Kidney (tissue), 14 donors: Measurements from ENCODE around the gene FGF12. TPM values are rescaled to one million over a fixed set of nuclear protein-coding genes. Genes with fewer than 3 reads are reported as not detected.

ENCODE experiments used
- DNase-seq, 5 donors: peaks; one replicate each; pipeline ENCODE4 v3.0.0-alpha.2; 2013 to 2020
- FAIRE-seq: peaks from 2 replicates; lab custom pipeline; 2012; peaks lifted over from hg19 to GRCh38; lab: Jason Lieb, UNC
- H3K27ac ChIP-seq, 2 donors: one replicate each; pipeline ENCODE4 v1.7.0; 2013; ENCODE audit warnings: low read depth in 2 of 2, low read length in 2 of 2, inconsistent platforms in 1 of 2
- H3K27me3 ChIP-seq: one replicate; pipeline ENCODE4 v1.7.1; 2013; ENCODE audit warnings: low read length, inconsistent platforms; ENCODE audit not compliant: control insufficient read depth, insufficient read depth
- H3K36me3 ChIP-seq, 3 donors: one replicate each; pipeline versions ENCODE4 v1.7.0 to v1.7.1; 2013; ENCODE audit warnings: low read length in 3 of 3, control low read depth in 1 of 3, inconsistent platforms in 1 of 3; ENCODE audit not compliant: insufficient read depth in 3 of 3, control insufficient read depth in 2 of 3
- H3K4me1 ChIP-seq, 3 donors: one replicate each; pipeline versions ENCODE4 v1.7.0 to v1.7.1; 2013; ENCODE audit warnings: low read length in 3 of 3, inconsistent platforms in 1 of 3, low read depth in 1 of 3; ENCODE audit not compliant: control insufficient read depth in 2 of 3, insufficient read depth in 2 of 3
- H3K4me3 ChIP-seq, 3 donors: one replicate each; pipeline versions ENCODE4 v1.7.0 to v1.8.1; 2013; ENCODE audit warnings: low read length in 3 of 3, control low read depth in 1 of 3, inconsistent platforms in 1 of 3
- H3K9ac ChIP-seq, 3 donors: one replicate each; pipeline versions ENCODE4 v1.7.0 to v1.7.1; 2013; ENCODE audit warnings: low read length in 3 of 3, control low read depth in 1 of 3, inconsistent platforms in 1 of 3
- H3K9me3 ChIP-seq, 3 donors: one replicate each; pipeline versions ENCODE4 v1.7.0 to v1.7.1; 2013; ENCODE audit warnings: low read length in 3 of 3, control low read depth in 1 of 3, inconsistent platforms in 1 of 3; ENCODE audit not compliant: control insufficient read depth in 2 of 3, insufficient read depth in 1 of 3
- intact Hi-C: fragments of 100-400 bp; cut with DNase I; formaldehyde crosslinking; loops from one replicate; pipeline ENCODE4 v1.11.1; 2022
- polyA plus RNA-seq: library from polyadenylated mRNA; stranded (reverse); fragments of 350-450 nt; fragmentation: Illumina TruSeq; extraction: RNeasy Lipid Tissue Mini Kit (QIAGEN cat#74804); gene quantifications from one replicate; pipeline ENCODE4 v1.2.3, GENCODE V29; 2014; ENCODE audit warnings: low read depth, low replicate concordance; ENCODE audit not compliant: insufficient read depth
- total RNA-seq: library from RNA; stranded (reverse); fragmentation: NEBNext Ultra II Directional; extraction: Animal tissue kit (Norgen Biotek cat#: 25700); gene quantifications from one replicate; pipeline ENCODE4 v1.2.1, GENCODE V29; 2021
- TF ChIP-seq, protein P1 (sequence below): IDR thresholded peaks from 3 replicates; pipeline ENCODE4 v1.5.1; 2012; ENCODE audit warnings: mild to moderate bottlenecking, moderate library complexity, borderline replicate concordance; ENCODE audit not compliant: insufficient read depth; ENCODE audit errors: extremely low read depth
- donor health status: control.
- donor health status: control.
- donor health status: control.
- donor health status: control.
- donor health status: control.
- donor health status: DM: yes; HTN: yes; CAD: no.
- donor health status: Normal renal cell carcinoma (clear cell type).

The FGF12 gene
- total and polyA plus RNA-seq, 2 donors from 2014 or later: 1.8 to 3.7 TPM

GRCh38 chr3:192177383-192177782 is 550.0 kb downstream of the FGF12 start:
- intact Hi-C loops: no loop called here
- Histone ChIP-seq H3K27ac (no peak overlapping the region), H3K9ac (no peak overlapping the region), H3K27me3 (no peaks in the 10 kb centered on the region), H3K9me3 (no peaks in the 10 kb centered on the region), H3K4me1 (no peaks in the 10 kb centered on the region), H3K4me3 (no peak overlapping the region), H3K36me3 (no peaks in the 10 kb centered on the region)
- FAIRE-seq: no peak
- DNase-seq: no peak
- TF ChIP-seq, protein P1, sequence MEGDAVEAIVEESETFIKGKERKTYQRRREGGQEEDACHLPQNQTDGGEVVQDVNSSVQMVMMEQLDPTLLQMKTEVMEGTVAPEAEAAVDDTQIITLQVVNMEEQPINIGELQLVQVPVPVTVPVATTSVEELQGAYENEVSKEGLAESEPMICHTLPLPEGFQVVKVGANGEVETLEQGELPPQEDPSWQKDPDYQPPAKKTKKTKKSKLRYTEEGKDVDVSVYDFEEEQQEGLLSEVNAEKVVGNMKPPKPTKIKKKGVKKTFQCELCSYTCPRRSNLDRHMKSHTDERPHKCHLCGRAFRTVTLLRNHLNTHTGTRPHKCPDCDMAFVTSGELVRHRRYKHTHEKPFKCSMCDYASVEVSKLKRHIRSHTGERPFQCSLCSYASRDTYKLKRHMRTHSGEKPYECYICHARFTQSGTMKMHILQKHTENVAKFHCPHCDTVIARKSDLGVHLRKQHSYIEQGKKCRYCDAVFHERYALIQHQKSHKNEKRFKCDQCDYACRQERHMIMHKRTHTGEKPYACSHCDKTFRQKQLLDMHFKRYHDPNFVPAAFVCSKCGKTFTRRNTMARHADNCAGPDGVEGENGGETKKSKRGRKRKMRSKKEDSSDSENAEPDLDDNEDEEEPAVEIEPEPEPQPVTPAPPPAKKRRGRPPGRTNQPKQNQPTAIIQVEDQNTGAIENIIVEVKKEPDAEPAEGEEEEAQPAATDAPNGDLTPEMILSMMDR: no peak

DNA sequence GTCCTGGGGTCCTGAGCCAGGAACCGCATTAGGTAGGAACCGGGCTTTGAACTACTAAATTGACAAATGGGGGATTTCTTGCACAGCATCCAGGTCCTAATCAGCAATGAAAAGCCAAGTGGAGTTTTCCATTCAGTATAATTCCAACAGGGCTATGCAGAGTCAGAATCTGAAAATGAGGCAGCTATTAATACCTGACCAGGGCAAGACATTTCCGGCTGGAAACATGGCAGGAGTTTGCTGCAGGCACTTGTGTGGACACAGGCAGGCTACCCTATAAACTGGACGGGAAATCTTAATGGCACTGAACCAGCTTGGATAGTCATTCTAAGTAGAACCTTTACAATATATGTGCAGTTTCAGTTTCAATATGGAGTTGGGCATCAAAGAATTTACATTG is 553.1 kb downstream of the FGF12 start:
- H3K4me3 ChIP-seq: no peak overlapping the region
- no peaks in the 10 kb centered on the region for H3K36me3 ChIP-seq
- FAIRE-seq (no peak), DNase-seq (no peak)
- no peaks in the 10 kb centered on the region for H3K4me1 ChIP-seq
- intact Hi-C loops: no loop called here
- no peaks in the 10 kb centered on the region for H3K9me3 ChIP-seq
- H3K27ac ChIP-seq: no peak overlapping the region
- TF ChIP-seq, protein P1: no peak
- H3K9ac ChIP-seq: no peak overlapping the region
- no peaks in the 10 kb centered on the region for H3K27me3 ChIP-seq

DNA sequence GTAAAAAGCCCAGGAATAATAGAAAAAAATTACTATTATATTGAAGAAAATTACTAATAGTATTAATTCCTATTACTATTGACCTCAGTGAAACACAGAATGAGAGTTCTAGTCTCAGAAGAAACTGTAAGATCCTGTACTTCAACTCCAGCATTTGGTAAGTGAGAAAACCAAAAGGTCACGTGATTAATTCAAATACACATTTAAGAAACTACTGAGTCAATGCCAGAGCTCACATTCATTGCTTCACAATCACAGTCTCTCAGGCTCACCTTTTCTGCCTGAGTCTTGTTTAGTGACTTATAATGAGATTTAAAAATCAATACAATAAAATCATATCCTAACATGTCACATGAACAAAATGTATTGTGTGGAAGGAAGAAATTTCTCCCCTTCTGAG is 556.1 kb downstream of the FGF12 start:
- Histone ChIP-seq H3K27me3 (no peaks in the 10 kb centered on the region), H3K9me3 (no peaks in the 10 kb centered on the region), H3K36me3 (no peaks in the 10 kb centered on the region), H3K9ac (no peak overlapping the region), H3K4me1 (no peaks in the 10 kb centered on the region), H3K4me3 (no peak overlapping the region), H3K27ac (no peak overlapping the region)
- intact Hi-C loops: no loop called here
- TF ChIP-seq, protein P1: no peak
- DNase-seq: no peak
- FAIRE-seq: no peak

GRCh38 chr3:192170659-192171058 is 556.7 kb downstream of the FGF12 start:
- H3K27me3 ChIP-seq: no peaks in the 10 kb centered on the region
- H3K4me1 ChIP-seq: no peaks in the 10 kb centered on the region
- H3K36me3 ChIP-seq: no peaks in the 10 kb centered on the region
- FAIRE-seq (no peak), DNase-seq (no peak)
- no peak overlapping the region for H3K9ac ChIP-seq
- TF ChIP-seq, protein P1: no peak
- H3K9me3 ChIP-seq: no peaks in the 10 kb centered on the region
- intact Hi-C loops: no loop called here
- no peak overlapping the region for H3K4me3 ChIP-seq
- H3K27ac ChIP-seq: no peak overlapping the region
